ENCODE measurements around the gene CTDSP1. TPM values are rescaled to one million over a fixed set of nuclear protein-coding genes. Genes with fewer than 3 reads are reported as not detected.

Gene CTDSP1
- total and polyA plus RNA-seq, 2 donors (not counting 1 experiment from before 2014, with no cell fraction given): 99.8 to 207 TPM

DNA sequence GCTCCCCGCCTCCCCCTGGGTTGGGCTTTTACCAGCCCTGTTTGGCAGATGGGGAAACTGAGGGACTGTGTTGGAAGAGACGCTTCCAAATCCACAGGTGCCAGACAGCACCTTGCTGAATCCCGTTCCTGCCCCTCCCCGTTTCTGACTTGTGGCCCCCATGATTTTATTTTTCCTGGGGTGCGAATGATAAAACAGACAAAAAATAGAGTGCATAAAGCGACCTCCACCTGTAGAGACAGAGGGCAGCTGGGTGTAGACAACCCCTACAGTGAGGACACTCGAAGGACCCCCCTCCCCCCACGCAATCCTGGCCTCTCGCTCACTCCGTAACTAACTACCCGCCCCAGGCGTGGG lies 2.2 kb upstream of the CTDSP1 start:
- ChIA-PET POLR2A (interaction anchor here (0.7 to 2.8 kb wide), 6 partner anchors 107 to 857 kb away, joined by 3 to 16 read pairs (median 6); partner anchors contain the start of genes BCS1L and ZNF142), CTCF (interaction anchor here (1.1 to 6.8 kb wide), 7 partner anchors 8 to 500 kb away, joined by 3 to 77 read pairs (median 8); partner anchors contain the start of genes AAMP, CATIP and PNKD)
- peak overlapping the region; percentile 90 for H3K4me2 ChIP-seq (replicated peaks; ENCODE audit: low read depth, low read length, poor library complexity, severe bottlenecking)
- intact Hi-C loops (cut with micrococcal nuclease): loop anchor here (2.0 to 5.0 kb wide), 6 partner anchors 31 to 990 kb away; partner anchors contain the start of genes ARPC2, CATIP, CNPPD1 and DNPEP
- WGBS (ENCODE audit: insufficient coverage): 5% methylated on average over 10 of the region's 12 CpGs
- H3K36me3 ChIP-seq (replicated peaks in 1 of 2; ENCODE audit: control extremely low read depth in 1 of 2, control insufficient read depth in 1 of 2, extremely low read depth in 1 of 2, insufficient read depth in 2 of 2, low read length in 1 of 2): peaks cover 0 to 8% of the 10 kb centered on the region in 2 experiments
- H3K27me3 Mint-ChIP-seq: no peaks in the 10 kb centered on the region
- ATAC-seq (ENCODE audit: low read depth) (no peak), DNase-seq (no peak)
- H3K4me1 Mint-ChIP-seq: peaks cover 62% of the 10 kb centered on the region
- peak overlapping the region; percentile 96 for H3K4me3 Mint-ChIP-seq
- H3K27ac Mint-ChIP-seq: peak overlapping the region; percentile 99
- no peaks in the 10 kb centered on the region for H3K27me3 ChIP-seq (replicated peaks in 1 of 4; ENCODE audit: control extremely low read depth in 1 of 4, control insufficient read depth in 3 of 4, insufficient read depth in 4 of 4, low read length in 3 of 4)
- peaks cover 14% of the 10 kb centered on the region for H4K20me1 ChIP-seq (ENCODE audit: control insufficient read depth, insufficient read depth, low read length, poor library complexity, severe bottlenecking)
- no peaks in the 10 kb centered on the region for H3K9me3 Mint-ChIP-seq (ENCODE audit: insufficient read depth)
- peaks cover 43 to 75% of the 10 kb centered on the region in 2 donors for H3K4me1 ChIP-seq (ENCODE audit: control insufficient read depth in 2 of 2, insufficient read depth in 2 of 2, low read length in 2 of 2)
- H3K27ac ChIP-seq (ENCODE audit: low read length in 2 of 2): peak overlapping the region; percentile 88 to 89
- peak overlapping the region; percentile 95 for H2AFZ ChIP-seq (ENCODE audit: insufficient read depth, low read depth, low read length, poor library complexity, severe bottlenecking)
- peaks cover 0 to 19% (median 0%) of the 10 kb centered on the region in 3 donors for H3K9me3 ChIP-seq (ENCODE audit: control extremely low read depth in 1 of 3, control insufficient read depth in 2 of 3, insufficient read depth in 1 of 3, low read length in 2 of 3)
- peaks cover 15% of the 10 kb centered on the region for H3K79me2 ChIP-seq (ENCODE audit: control insufficient read depth, insufficient read depth, low read length)
- peak overlapping the region; percentile 75 to 94 (median 89) for H3K4me3 ChIP-seq (ENCODE audit: control extremely low read depth in 1 of 5, extremely low read depth in 1 of 5, insufficient read depth in 1 of 5, low read depth in 2 of 5, low read length in 4 of 5)
- peak overlapping the region; percentile 78 for H3K9ac ChIP-seq (ENCODE audit: low read length)
- TF ChIP-seq, protein P1, sequence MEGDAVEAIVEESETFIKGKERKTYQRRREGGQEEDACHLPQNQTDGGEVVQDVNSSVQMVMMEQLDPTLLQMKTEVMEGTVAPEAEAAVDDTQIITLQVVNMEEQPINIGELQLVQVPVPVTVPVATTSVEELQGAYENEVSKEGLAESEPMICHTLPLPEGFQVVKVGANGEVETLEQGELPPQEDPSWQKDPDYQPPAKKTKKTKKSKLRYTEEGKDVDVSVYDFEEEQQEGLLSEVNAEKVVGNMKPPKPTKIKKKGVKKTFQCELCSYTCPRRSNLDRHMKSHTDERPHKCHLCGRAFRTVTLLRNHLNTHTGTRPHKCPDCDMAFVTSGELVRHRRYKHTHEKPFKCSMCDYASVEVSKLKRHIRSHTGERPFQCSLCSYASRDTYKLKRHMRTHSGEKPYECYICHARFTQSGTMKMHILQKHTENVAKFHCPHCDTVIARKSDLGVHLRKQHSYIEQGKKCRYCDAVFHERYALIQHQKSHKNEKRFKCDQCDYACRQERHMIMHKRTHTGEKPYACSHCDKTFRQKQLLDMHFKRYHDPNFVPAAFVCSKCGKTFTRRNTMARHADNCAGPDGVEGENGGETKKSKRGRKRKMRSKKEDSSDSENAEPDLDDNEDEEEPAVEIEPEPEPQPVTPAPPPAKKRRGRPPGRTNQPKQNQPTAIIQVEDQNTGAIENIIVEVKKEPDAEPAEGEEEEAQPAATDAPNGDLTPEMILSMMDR (IDR thresholded peaks at IDR 0.05): no peak
- TF ChIP-seq EZH2 (IDR thresholded peaks at IDR 0.05; ENCODE audit: borderline replicate concordance, insufficient read depth, low read depth, low read length, poor library complexity, severe bottlenecking): no peak

- Mint-ChIP-seq H3K4me3 (peak overlapping the region; percentile 96), H3K27me3 (no peaks in the 10 kb centered on the region), H3K27ac (peak overlapping the region; percentile 99), H3K4me1 (peaks cover 63% of the 10 kb centered on the region), H3K9me3 (ENCODE audit: insufficient read depth) (no peaks in the 10 kb centered on the region)
- Histone ChIP-seq H3K4me3 (ENCODE audit: control extremely low read depth in 1 of 5, extremely low read depth in 1 of 5, insufficient read depth in 1 of 5, low read depth in 2 of 5, low read length in 4 of 5) (peak overlapping the region; percentile 75 to 94 (median 89)), H3K4me2 (replicated peaks; ENCODE audit: low read depth, low read length, poor library complexity, severe bottlenecking) (peak overlapping the region; percentile 90), H3K9me3 (ENCODE audit: control extremely low read depth in 1 of 3, control insufficient read depth in 2 of 3, insufficient read depth in 1 of 3, low read length in 2 of 3) (peaks cover 0 to 19% (median 0%) of the 10 kb centered on the region in 3 donors), H4K20me1 (ENCODE audit: control insufficient read depth, insufficient read depth, low read length, poor library complexity, severe bottlenecking) (peaks cover 19% of the 10 kb centered on the region), H3K79me2 (ENCODE audit: control insufficient read depth, insufficient read depth, low read length) (peaks cover 20% of the 10 kb centered on the region), H3K27me3 (replicated peaks in 1 of 4; ENCODE audit: control extremely low read depth in 1 of 4, control insufficient read depth in 3 of 4, insufficient read depth in 4 of 4, low read length in 3 of 4) (no peaks in the 10 kb centered on the region), H3K36me3 (replicated peaks in 1 of 2; ENCODE audit: control extremely low read depth in 1 of 2, control insufficient read depth in 1 of 2, extremely low read depth in 1 of 2, insufficient read depth in 2 of 2, low read length in 1 of 2) (peaks cover 0 to 12% of the 10 kb centered on the region in 2 experiments), H3K27ac (ENCODE audit: low read length in 2 of 2) (peak overlapping the region; percentile 88 to 89), H3K9ac (ENCODE audit: low read length) (peak overlapping the region; percentile 78), H2AFZ (ENCODE audit: insufficient read depth, low read depth, low read length, poor library complexity, severe bottlenecking) (peak overlapping the region; percentile 95), H3K4me1 (ENCODE audit: control insufficient read depth in 2 of 2, insufficient read depth in 2 of 2, low read length in 2 of 2) (peaks cover 43 to 74% of the 10 kb centered on the region in 2 donors)
- ChIA-PET POLR2A (interaction anchor here (0.9 to 2.8 kb wide), 3 partner anchors 107 to 857 kb away, joined by 3 to 16 read pairs (median 10); no protein-coding TSS in a partner anchor), CTCF (interaction anchor here (1.1 to 6.8 kb wide), 6 partner anchors 7 to 499 kb away, joined by 3 to 77 read pairs (median 6); partner anchors contain the start of genes AAMP, CATIP and PNKD)
- DNase-seq (no peak), ATAC-seq (ENCODE audit: low read depth) (no peak)
- intact Hi-C loops (cut with micrococcal nuclease): loop anchor here (2.0 to 5.0 kb wide), 6 partner anchors 31 to 989 kb away; partner anchors contain the start of genes ARPC2, CATIP, CNPPD1 and DNPEP
- under 1% methylated on average over 26 of the region's 35 CpGs for WGBS (ENCODE audit: insufficient coverage)
- TF ChIP-seq, protein P1 (IDR thresholded peaks at IDR 0.05): no peak
- TF ChIP-seq EZH2 (IDR thresholded peaks at IDR 0.05; ENCODE audit: borderline replicate concordance, insufficient read depth, low read depth, low read length, poor library complexity, severe bottlenecking): no peak
These were observed 1.7 kb upstream of the CTDSP1 start for GRCh38 chr2:218397820-218398436.

Measured in B cell (primary cell).